Mucosa of rectum (tissue), 2 donors: ENCODE results near the gene NLGN2.

Experiments
- H3K27ac ChIP-seq, 2 donors: one replicate each; pipeline ENCODE4 v1.7.0; 2013; ENCODE audit warnings: inconsistent platforms in 2 of 2, low read depth in 2 of 2, low read length in 2 of 2
- H3K27me3 ChIP-seq, 2 donors: one replicate each; pipeline ENCODE4 v1.7.0; 2013; ENCODE audit warnings: low read length in 2 of 2; ENCODE audit not compliant: control insufficient read depth in 2 of 2, insufficient read depth in 2 of 2
- H3K36me3 ChIP-seq, 2 donors: one replicate each; pipeline ENCODE4 v1.7.0; 2013; ENCODE audit warnings: low read length in 2 of 2; ENCODE audit not compliant: control insufficient read depth in 2 of 2, insufficient read depth in 2 of 2
- H3K4me1 ChIP-seq, 2 donors: one replicate each; pipeline ENCODE4 v1.7.0; 2013; ENCODE audit warnings: low read length in 2 of 2, mild to moderate bottlenecking in 1 of 2; ENCODE audit not compliant: control insufficient read depth in 2 of 2, insufficient read depth in 2 of 2
- H3K4me3 ChIP-seq, 2 donors: one replicate each; pipeline ENCODE4 v1.7.0; 2013; ENCODE audit warnings: low read length in 2 of 2
- H3K9ac ChIP-seq, 2 donors: one replicate each; pipeline ENCODE4 v1.7.0; 2013; ENCODE audit warnings: low read length in 2 of 2, low read depth in 1 of 2, mild to moderate bottlenecking in 1 of 2
- H3K9me3 ChIP-seq, 2 donors: one replicate each; pipeline ENCODE4 v1.7.0; 2013; ENCODE audit warnings: low read length in 2 of 2; ENCODE audit not compliant: control insufficient read depth in 2 of 2
- donor health status: healthy.
- donor health status: Normal muscosa, but diverticular disease.

Gene NLGN2

DNA sequence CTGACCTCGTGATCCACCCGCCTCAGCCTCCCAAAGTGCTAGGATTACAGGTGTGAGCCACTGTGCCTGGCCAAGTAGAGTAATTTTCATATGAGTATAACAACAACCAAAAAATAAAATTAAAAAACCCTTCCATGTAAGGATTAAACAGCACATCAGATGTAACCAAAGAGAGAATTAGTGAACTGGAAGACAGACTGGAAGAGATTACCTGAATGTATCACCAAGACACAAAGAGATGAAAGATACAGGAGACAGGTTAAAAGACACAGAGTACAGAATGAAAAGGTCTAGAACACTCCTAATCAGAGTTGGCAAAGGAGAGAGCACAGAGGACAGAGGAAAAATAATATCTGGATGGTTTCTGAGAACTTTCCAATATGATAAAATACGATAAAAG is 28.5 kb upstream of the NLGN2 start:
- H3K4me3 ChIP-seq, result no peak overlapping the region
- no peaks in the 10 kb centered on the region for H3K9me3 ChIP-seq

DNA sequence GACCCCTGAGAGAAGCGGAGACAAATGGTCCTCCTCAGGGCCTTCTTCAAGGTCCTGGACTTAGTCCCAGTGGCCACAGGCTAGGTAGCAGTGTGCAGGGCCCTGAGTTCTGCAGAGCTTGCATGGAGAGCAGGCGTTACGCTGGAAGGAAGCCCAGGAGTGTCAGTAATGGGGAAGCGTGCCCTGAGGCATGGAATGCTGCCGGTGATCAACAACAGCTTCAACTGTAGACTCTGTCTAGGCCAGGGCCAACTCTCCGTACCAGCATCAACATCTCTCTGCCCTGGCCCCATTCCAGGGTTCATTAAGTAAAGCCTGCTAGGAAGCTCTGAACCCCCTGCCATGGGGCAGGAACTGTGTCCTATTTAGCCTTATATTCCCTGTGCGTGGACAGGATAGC is 27.3 kb upstream of the NLGN2 start:
- Histone ChIP-seq H3K27me3 (no peaks in the 10 kb centered on the region), H3K9ac (peak overlapping the region; percentile 75 to 86), H3K9me3 (no peaks in the 10 kb centered on the region), H3K27ac (peak overlapping the region; percentile 57 to 67), H3K4me3 (peak overlapping the region; percentile 69 to 77), H3K36me3 (peaks cover 4 to 5% of the 10 kb centered on the region in 2 donors), H3K4me1 (peaks cover 13 to 16% of the 10 kb centered on the region in 2 donors)

More for the DNA sequence above, 28.5 kb upstream of the NLGN2 start:
- no peak overlapping the region for H3K9ac ChIP-seq
- peaks cover 13 to 16% of the 10 kb centered on the region in 2 donors for H3K4me1 ChIP-seq
- no peaks in the 10 kb centered on the region for H3K27me3 ChIP-seq
- H3K36me3 ChIP-seq, result no peaks in the 10 kb centered on the region
- H3K27ac ChIP-seq, result no peak overlapping the region

DNA sequence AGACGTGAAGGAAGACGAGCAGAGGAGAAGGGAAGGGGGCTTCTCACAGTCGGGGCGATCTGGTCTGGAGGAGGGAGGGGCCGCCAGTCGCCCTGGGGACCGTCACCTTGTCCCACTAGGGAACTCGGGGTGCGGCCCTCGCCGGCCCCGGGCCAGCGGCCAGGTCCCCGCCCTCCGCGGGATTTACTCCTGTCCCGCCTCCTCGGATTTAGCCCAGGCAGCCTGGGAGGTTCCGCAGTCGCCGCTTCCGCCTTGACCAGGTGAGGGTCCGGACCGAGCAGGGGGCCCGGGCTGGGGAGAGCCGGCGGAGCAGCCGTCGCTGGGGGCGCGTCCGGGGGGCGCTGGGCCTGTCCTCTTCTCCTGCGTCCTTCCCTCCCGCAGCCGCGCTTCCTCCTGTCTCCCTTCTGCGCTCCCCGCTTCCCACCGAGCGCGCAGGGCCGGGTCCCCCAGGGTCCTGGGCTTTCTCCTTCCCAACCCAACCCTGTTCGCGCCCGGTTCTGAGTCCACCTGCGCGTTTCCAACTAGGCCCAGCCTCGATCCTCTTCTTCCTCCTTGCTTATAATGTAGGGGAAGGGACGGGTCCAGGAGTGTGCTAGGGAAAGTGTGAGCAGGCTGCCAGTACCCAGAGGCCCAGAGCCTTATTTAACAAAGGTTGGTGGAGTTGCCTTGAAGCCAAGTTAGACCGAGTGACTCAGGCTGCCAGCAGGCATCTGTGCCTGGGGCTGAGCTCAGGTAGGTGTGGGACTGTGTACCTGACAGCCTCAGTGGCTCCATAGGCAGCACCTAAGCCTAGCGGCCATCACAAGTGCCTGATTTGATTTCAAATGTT is 26.6 kb upstream of the NLGN2 start, which contains the start of gene TNK1:
Gene TNK1 (plus strand): TSS at position 235 of the 829 bp plus-strand sequence. CDS start 1,838 bp downstream, outside the sequence.
- Histone ChIP-seq H3K36me3 (peaks cover 7 to 8% of the 10 kb centered on the region in 2 donors), H3K4me1 (peaks cover 13 to 16% of the 10 kb centered on the region in 2 donors), H3K4me3 (peak within 1 kb of the TSS; percentile 69 to 77), H3K27ac (peak within 1 kb of the TSS; percentile 57 to 67), H3K9ac (peak within 1 kb of the TSS; percentile 75 to 86), H3K9me3 (no peaks in the 10 kb centered on the region), H3K27me3 (no peaks in the 10 kb centered on the region)

DNA sequence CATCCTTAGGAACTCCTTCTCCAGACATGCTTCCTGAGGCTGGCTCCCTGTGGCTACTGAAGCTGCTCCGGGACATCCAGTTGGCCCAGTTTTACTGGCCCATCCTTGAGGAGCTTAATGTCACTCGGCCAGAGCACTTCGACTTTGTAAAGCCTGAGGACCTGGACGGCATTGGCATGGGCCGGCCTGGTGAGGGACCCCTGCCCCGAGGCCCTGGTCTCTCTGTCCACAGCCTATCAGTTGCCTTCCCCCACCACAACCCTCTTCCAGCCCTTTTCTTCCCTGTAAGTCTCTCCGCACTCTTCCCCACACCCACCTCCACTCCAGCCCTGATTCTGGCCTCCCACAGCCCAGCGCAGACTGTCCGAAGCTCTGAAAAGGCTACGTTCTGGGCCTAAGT is 24.7 kb upstream of the NLGN2 start:
- H3K9ac ChIP-seq, result no peak overlapping the region
- no peaks in the 10 kb centered on the region for H3K27me3 ChIP-seq
- H3K4me1 ChIP-seq, result peaks cover 13 to 16% of the 10 kb centered on the region in 2 donors
- H3K9me3 ChIP-seq, result no peaks in the 10 kb centered on the region
- peaks cover 10 to 19% of the 10 kb centered on the region in 2 donors for H3K36me3 ChIP-seq
- no peak overlapping the region for H3K27ac ChIP-seq
- no peak overlapping the region for H3K4me3 ChIP-seq

DNA sequence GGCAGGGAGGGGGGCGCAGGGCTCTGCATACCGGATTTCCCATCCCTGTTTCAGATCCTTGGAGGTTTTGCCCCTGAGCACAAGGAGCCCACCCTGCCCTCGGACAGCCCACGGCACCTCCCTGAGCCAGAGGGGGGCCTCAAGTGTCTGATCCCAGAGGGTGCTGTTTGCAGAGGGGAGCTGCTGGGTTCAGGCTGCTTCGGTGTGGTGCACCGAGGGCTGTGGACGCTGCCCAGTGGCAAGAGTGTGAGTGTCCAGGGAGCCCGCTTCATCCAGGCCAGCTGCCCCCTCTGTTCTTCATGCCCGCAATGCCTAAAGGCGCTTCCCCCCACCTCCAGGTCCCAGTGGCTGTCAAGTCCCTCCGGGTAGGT is 24.3 kb upstream of the NLGN2 start:
- Histone ChIP-seq H3K27me3 (no peaks in the 10 kb centered on the region), H3K9ac (peak overlapping the region in 1 of 2 donors; percentile 42), H3K4me3 (peak overlapping the region; percentile 41 to 59), H3K9me3 (no peaks in the 10 kb centered on the region), H3K4me1 (peaks cover 13 to 16% of the 10 kb centered on the region in 2 donors), H3K36me3 (peaks cover 11 to 22% of the 10 kb centered on the region in 2 donors), H3K27ac (no peak overlapping the region)

DNA sequence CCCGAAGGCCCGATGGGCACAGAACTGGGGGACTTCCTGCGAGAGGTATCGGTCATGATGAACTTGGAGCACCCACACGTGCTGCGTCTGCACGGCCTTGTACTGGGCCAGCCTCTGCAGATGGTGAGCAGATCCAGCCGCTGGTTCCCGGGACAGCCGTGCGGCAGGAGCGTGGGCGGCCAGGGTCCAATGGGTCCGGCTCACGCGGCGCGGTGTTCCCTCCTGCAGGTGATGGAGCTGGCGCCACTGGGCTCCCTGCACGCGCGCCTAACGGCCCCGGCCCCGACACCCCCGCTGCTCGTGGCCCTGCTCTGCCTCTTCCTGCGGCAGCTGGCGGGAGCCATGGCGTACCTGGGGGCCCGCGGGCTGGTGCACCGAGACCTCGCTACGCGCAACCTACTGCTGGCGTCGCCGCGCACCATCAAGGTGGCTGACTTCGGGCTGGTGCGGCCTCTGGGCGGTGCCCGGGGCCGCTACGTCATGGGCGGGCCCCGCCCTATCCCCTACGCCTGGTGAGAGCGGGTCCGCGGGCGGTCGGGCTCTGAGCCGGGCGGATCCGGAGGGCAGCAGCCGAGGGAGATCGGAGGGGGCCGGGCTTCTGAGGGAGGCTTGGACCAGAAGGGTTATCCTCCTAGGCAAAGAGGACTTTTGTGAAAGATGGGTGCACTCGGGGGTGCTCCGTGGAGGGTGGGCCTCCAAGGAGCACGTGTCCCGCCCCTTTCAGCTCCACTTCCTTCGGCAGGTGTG is 23.7 kb upstream of the NLGN2 start:
- Histone ChIP-seq H3K36me3 (peaks cover 16 to 27% of the 10 kb centered on the region in 2 donors), H3K4me3 (peak overlapping the region; percentile 41 to 59), H3K4me1 (peaks cover 13 to 16% of the 10 kb centered on the region in 2 donors), H3K27me3 (no peaks in the 10 kb centered on the region), H3K27ac (no peak overlapping the region), H3K9me3 (no peaks in the 10 kb centered on the region), H3K9ac (peak overlapping the region in 1 of 2 donors; percentile 42)

DNA sequence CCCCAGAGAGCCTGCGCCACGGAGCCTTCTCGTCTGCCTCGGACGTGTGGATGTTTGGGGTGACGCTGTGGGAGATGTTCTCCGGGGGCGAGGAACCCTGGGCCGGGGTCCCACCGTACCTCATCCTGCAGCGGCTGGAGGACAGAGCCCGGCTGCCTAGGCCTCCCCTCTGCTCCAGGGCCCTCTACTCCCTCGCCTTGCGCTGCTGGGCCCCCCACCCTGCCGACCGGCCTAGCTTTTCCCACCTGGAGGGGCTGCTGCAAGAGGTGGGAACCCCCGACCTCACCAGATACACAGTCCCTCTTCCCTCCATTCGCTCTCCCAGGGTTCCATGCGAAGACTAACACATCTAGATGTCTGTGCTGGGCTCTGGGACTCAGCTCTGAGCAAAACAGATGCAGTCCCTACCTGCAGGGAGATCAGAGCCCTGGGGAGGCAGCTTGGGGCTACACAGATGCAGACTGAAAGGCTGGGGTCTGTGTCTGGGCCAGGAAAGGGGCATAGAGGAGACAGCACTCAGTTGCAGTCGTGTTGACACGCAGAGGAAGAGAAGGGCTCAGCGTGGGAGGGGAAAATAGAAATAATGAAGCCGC is 23.1 kb upstream of the NLGN2 start:
- H3K36me3 ChIP-seq, result peaks cover 22 to 33% of the 10 kb centered on the region in 2 donors
- peak overlapping the region; percentile 41 to 59 for H3K4me3 ChIP-seq
- peaks cover 13 to 16% of the 10 kb centered on the region in 2 donors for H3K4me1 ChIP-seq
- no peak overlapping the region for H3K27ac ChIP-seq
- H3K9me3 ChIP-seq, result no peaks in the 10 kb centered on the region
- H3K27me3 ChIP-seq, result no peaks in the 10 kb centered on the region
- H3K9ac ChIP-seq, result peak overlapping the region in 1 of 2 donors; percentile 42

DNA sequence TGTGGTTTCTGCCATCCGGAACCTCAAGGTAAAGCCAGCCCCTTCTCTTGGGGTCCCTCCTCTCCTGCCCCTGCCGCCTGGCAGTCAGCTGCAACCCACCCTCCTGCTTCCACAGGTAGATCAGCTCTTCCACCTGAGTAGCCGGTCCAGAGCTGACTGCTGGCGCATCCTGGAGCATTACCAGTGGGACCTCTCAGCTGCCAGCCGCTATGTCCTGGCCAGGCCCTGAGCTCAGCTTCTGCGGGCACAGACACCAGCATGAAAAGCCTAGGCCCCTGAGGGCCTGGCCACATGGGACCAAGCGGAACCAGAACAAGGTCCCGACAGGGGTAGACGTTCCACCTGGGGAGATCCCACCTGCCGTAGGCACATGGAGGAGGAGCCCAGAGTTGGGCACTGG is 18.8 kb upstream of the NLGN2 start:
- Histone ChIP-seq H3K27me3 (no peaks in the 10 kb centered on the region), H3K9me3 (no peaks in the 10 kb centered on the region), H3K4me1 (peaks cover 5 to 7% of the 10 kb centered on the region in 2 donors), H3K4me3 (no peak overlapping the region), H3K27ac (no peak overlapping the region), H3K9ac (no peak overlapping the region), H3K36me3 (peaks cover 25 to 36% of the 10 kb centered on the region in 2 donors)

DNA sequence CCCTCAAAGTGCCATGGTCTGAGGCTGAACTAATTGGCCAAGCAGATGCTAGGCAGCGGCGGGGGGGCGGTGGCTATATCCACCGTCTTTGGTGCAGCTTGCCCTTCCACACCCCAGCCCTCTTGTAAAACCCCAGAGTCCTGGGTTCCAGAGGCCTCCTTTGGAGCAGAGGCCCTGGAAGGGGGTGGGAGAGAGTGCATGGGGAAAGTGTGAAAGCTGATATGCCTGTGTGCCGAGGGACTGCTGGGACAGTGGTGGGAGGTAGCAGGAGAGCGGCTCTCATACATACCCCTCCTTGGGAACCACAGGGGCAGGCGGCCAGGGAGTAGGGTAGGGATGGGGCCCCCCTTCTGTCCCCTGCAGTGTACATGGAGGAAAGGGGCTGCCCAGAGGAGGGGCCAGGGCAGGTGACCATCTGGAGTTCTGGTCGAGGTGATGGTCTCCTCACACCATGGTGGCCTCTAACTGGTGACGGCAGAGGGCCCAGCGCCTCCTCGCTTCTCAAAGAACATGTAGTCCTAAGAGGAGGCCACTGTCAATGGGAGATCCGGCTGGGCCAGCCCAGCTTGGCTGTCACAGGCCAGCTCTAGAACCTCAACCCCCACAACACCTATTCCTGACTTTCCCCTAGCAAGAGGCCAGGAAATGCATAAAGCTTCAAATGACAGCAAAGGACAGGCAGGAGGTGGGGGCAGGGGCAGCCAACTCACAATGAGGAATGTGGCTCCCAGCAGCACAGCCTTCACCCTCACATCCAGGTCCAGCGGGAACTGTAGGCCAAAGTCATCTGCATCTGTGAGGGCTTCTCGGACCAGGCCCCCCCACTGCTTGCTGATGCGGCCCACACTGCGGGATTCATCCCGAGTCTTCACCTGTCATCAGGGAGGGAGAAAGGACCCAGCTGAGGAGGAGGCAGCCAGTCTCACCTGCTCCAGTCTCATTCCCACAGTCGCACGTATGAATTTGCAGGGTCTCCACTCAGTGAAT is 17.4 kb upstream of the NLGN2 start:
- H3K4me3 ChIP-seq, result no peak overlapping the region
- H3K27me3 ChIP-seq, result no peaks in the 10 kb centered on the region
- no peak overlapping the region for H3K9ac ChIP-seq
- H3K4me1 ChIP-seq, result peaks cover 11 to 13% of the 10 kb centered on the region in 2 donors
- H3K9me3 ChIP-seq, result no peaks in the 10 kb centered on the region
- no peak overlapping the region for H3K27ac ChIP-seq
- H3K36me3 ChIP-seq, result peaks cover 21 to 33% of the 10 kb centered on the region in 2 donors
